ENCODE data around the gene HTD2.

- TF ChIP-seq CTCF (IDR thresholded peaks at IDR 0.05) (no peak), ZFX (IDR thresholded peaks at IDR 0.05; ENCODE audit: borderline replicate concordance) (no peak)
Measured at GRCh38 chr3:58260733-58261132, 45.6 kb upstream of the HTD2 start.

Data from 22Rv1 (cell line).